MG63 (cell line): ENCODE results near the gene KAT5. TPM values are rescaled to one million over a fixed set of nuclear protein-coding genes. Genes with fewer than 3 reads are reported as not detected.
A peak's percentile ranks its signal among the peaks of the same experiment; 100 is the strongest.
"Not testable (repeated sequence)": the region's sequence is repeated elsewhere in the genome, so short reads cannot be mapped to it uniquely, and the experiment has no call there.

ENCODE experiments used
- DNase-seq: peaks from one replicate; pipeline ENCODE4 v3.0.0-alpha.2; 2020
- H3K27me3 ChIP-seq: fragments of 250-450 bp; sonication (Bioruptor Pico); 2 replicates; pipeline ENCODE4 v1.5.1; 2020; ENCODE audit warnings: mild to moderate bottlenecking, moderate library complexity
- H3K36me3 ChIP-seq: fragments of 250-450 bp; sonication (Bioruptor Pico); 2 replicates; pipeline ENCODE4 v1.5.1; 2020; ENCODE audit warnings: mild to moderate bottlenecking, moderate library complexity
- H3K4me3 ChIP-seq: fragments of 250-450 bp; sonication (Bioruptor Pico); 2 replicates; pipeline ENCODE4 v1.5.1; 2020; ENCODE audit warnings: mild to moderate bottlenecking, moderate library complexity
- H3K9me3 ChIP-seq: fragments of 250-450 bp; sonication (Bioruptor Pico); 2 replicates; pipeline ENCODE4 v1.5.1; 2020; ENCODE audit warnings: mild to moderate bottlenecking, moderate library complexity
- total RNA-seq: library from RNA; depleted of rRNA; stranded (reverse); fragments of >200 nt; shearing (Covaris generic); gene quantifications from 2 replicates; pipeline ENCODE4 v1.2.3, GENCODE V29; 2014; ENCODE audit warnings: low replicate concordance

Gene KAT5
- total RNA-seq, 1 experiment from 2014 or later: 68.8 TPM

- H3K4me3 ChIP-seq: no peak overlapping the region
- peaks cover 25% of the 10 kb centered on the region for H3K27me3 ChIP-seq
- DNase-seq: no peak
- H3K36me3 ChIP-seq: no peaks in the 10 kb centered on the region
- no peaks in the 10 kb centered on the region for H3K9me3 ChIP-seq
These were observed 10.4 kb upstream of the KAT5 start for GRCh38 chr11:65701686-65702085.

- Histone ChIP-seq H3K9me3 (no peaks in the 10 kb centered on the region), H3K36me3 (no peaks in the 10 kb centered on the region), H3K4me3 (no peak overlapping the region), H3K27me3 (peaks cover 25% of the 10 kb centered on the region)
- DNase-seq: no peak
These were observed 8.2 kb upstream of the KAT5 start for GRCh38 chr11:65703846-65704245.

GRCh38 chr11:65706303-65706763, 5.7 kb upstream of the KAT5 start:
- peaks cover 19% of the 10 kb centered on the region for H3K27me3 ChIP-seq
- H3K4me3 ChIP-seq, H3K9me3 ChIP-seq, H3K36me3 ChIP-seq: not testable (repeated sequence)
- peak; percentile 65 for DNase-seq

GRCh38 chr11:65707002-65707401, 5.0 kb upstream of the KAT5 start:
- peaks cover 15% of the 10 kb centered on the region for H3K27me3 ChIP-seq
- H3K4me3 ChIP-seq, H3K9me3 ChIP-seq, DNase-seq, H3K36me3 ChIP-seq: not testable (repeated sequence)

GRCh38 chr11:65708451-65708850, 3.6 kb upstream of the KAT5 start:
- no peak for DNase-seq
- H3K9me3 ChIP-seq: no peaks in the 10 kb centered on the region

GRCh38 chr11:65709661-65710060, 2.4 kb upstream of the KAT5 start:
- Histone ChIP-seq H3K27me3 (peaks cover 9% of the 10 kb centered on the region), H3K4me3 (no peak overlapping the region), H3K36me3 (peaks cover 22% of the 10 kb centered on the region), H3K9me3 (no peaks in the 10 kb centered on the region)
- no peak for DNase-seq

More at GRCh38 chr11:65708451-65708850, 3.6 kb upstream of the KAT5 start:
- H3K4me3 ChIP-seq: no peak overlapping the region
- peaks cover 10% of the 10 kb centered on the region for H3K36me3 ChIP-seq
- H3K27me3 ChIP-seq: peaks cover 9% of the 10 kb centered on the region

- Histone ChIP-seq H3K4me3 (no peak overlapping the region), H3K27me3 (peaks cover 6% of the 10 kb centered on the region), H3K36me3 (peaks cover 29% of the 10 kb centered on the region), H3K9me3 (no peaks in the 10 kb centered on the region)
- no peak for DNase-seq
These were observed 1.6 kb upstream of the KAT5 start for GRCh38 chr11:65710421-65710820.

GRCh38 chr11:65712633-65713076, 603 bp downstream of the KAT5 start:
- no peaks in the 10 kb centered on the region for H3K9me3 ChIP-seq
- DNase-seq: no peak
- H3K27me3 ChIP-seq: no peaks in the 10 kb centered on the region
- peaks cover 50% of the 10 kb centered on the region for H3K36me3 ChIP-seq
- H3K4me3 ChIP-seq: peak overlapping the region; percentile 84

- H3K27me3 ChIP-seq: no peaks in the 10 kb centered on the region
- DNase-seq: no peak
These were observed 1.3 kb downstream of the KAT5 start for GRCh38 chr11:65713212-65713969.

GRCh38 chr11:65714433-65714832, 2.4 kb downstream of the KAT5 start:
- no peak for DNase-seq
- Histone ChIP-seq H3K36me3 (peaks cover 67% of the 10 kb centered on the region), H3K27me3 (no peaks in the 10 kb centered on the region), H3K9me3 (no peaks in the 10 kb centered on the region), H3K4me3 (no peak overlapping the region)

More at GRCh38 chr11:65713212-65713969, 1.3 kb downstream of the KAT5 start:
- peaks cover 57% of the 10 kb centered on the region for H3K36me3 ChIP-seq
- H3K4me3 ChIP-seq: no peak overlapping the region
- no peaks in the 10 kb centered on the region for H3K9me3 ChIP-seq

- H3K4me3 ChIP-seq: no peak overlapping the region
- no peaks in the 10 kb centered on the region for H3K9me3 ChIP-seq
- H3K27me3 ChIP-seq: no peaks in the 10 kb centered on the region
- DNase-seq: no peak
- H3K36me3 ChIP-seq: peaks cover 73% of the 10 kb centered on the region
These were observed 4.2 kb downstream of the KAT5 start for GRCh38 chr11:65716302-65716701.

- no peak for DNase-seq
- Histone ChIP-seq H3K4me3 (no peak overlapping the region), H3K36me3 (peaks cover 73% of the 10 kb centered on the region), H3K27me3 (no peaks in the 10 kb centered on the region), H3K9me3 (no peaks in the 10 kb centered on the region)
These were observed 4.8 kb downstream of the KAT5 start for GRCh38 chr11:65716774-65717405.

GRCh38 chr11:65717906-65718305, 5.9 kb downstream of the KAT5 start:
- Histone ChIP-seq H3K36me3 (peaks cover 69% of the 10 kb centered on the region), H3K9me3 (no peaks in the 10 kb centered on the region), H3K4me3 (no peak overlapping the region), H3K27me3 (no peaks in the 10 kb centered on the region)
- no peak for DNase-seq

- Histone ChIP-seq H3K9me3 (no peaks in the 10 kb centered on the region), H3K27me3 (no peaks in the 10 kb centered on the region), H3K36me3 (peaks cover 62% of the 10 kb centered on the region), H3K4me3 (no peak overlapping the region; the same call in 1 of the 2 replicates)
- no peak for DNase-seq
These were observed 6.5 kb downstream of the KAT5 start for GRCh38 chr11:65718531-65718930.

- DNase-seq: peak; percentile 38
- Histone ChIP-seq H3K27me3 (no peaks in the 10 kb centered on the region), H3K36me3 (peaks cover 57% of the 10 kb centered on the region), H3K4me3 (peak overlapping the region; percentile 72), H3K9me3 (no peaks in the 10 kb centered on the region)
These were observed 7.0 kb downstream of the KAT5 start for GRCh38 chr11:65718964-65719492.

GRCh38 chr11:65719871-65720210, 7.8 kb downstream of the KAT5 start:
- DNase-seq: peak; percentile 50
- Histone ChIP-seq H3K9me3 (no peaks in the 10 kb centered on the region), H3K4me3 (peak overlapping the region; percentile 72), H3K27me3 (no peaks in the 10 kb centered on the region), H3K36me3 (peaks cover 49% of the 10 kb centered on the region)

GRCh38 chr11:65720211-65720934, 8.3 kb downstream of the KAT5 start, which contains the start of gene RNASEH2C:
RNASEH2C (minus strand) TSS chr11:65720798; CDS start chr11:65720758, 40 bp downstream.
- Histone ChIP-seq H3K4me3 (peak within 1 kb of the TSS; percentile 72), H3K27me3 (no peaks in the 10 kb centered on the region), H3K36me3 (peaks cover 44% of the 10 kb centered on the region), H3K9me3 (no peaks in the 10 kb centered on the region)
- peak; percentile 82 for DNase-seq
